Caki2 (cell line): ENCODE measurements around the gene CHKA. TPM values are rescaled to one million over a fixed set of nuclear protein-coding genes. Genes with fewer than 3 reads are reported as not detected.

Source experiments
- DNase-seq: peaks from one replicate; pipeline ENCODE4 v3.0.0-alpha.2; 2015; ENCODE audit warnings: low read depth
- in situ Hi-C: cut with HindIII; loops from 2 replicates; pipeline ENCODE4 v1.10.0; 2016; ENCODE audit warnings: low sequenced_read_pairs, low pct_unique_long_range_greater_than_20kb, mixed read lengths
- total RNA-seq: library from RNA; depleted of rRNA; stranded (reverse); fragments of >200 nt; shearing (Covaris generic); gene quantifications from 2 replicates; pipeline ENCODE4 v1.2.3, GENCODE V29; 2014; ENCODE audit warnings: low replicate concordance

Gene CHKA
- total RNA-seq, 1 experiment from 2014 or later = 24.0 TPM

GRCh38 chr11:68053981-68054812 is 67.0 kb downstream of the CHKA start:
- in situ Hi-C loops = no loop called here
- no peak for DNase-seq

- no peak for DNase-seq
- in situ Hi-C loops = no loop called here
Measured at GRCh38 chr11:68053117-68053516, 68.1 kb downstream of the CHKA start.

- DNase-seq = no peak
- in situ Hi-C loops = no loop called here
Measured at GRCh38 chr11:68052137-68052873, 68.9 kb downstream of the CHKA start.

GRCh38 chr11:68051191-68052136 is 69.7 kb downstream of the CHKA start:
- in situ Hi-C loops = no loop called here

GRCh38 chr11:68050371-68050841 is 70.8 kb downstream of the CHKA start:
- in situ Hi-C loops = no loop called here
- no peak for DNase-seq

More at GRCh38 chr11:68051191-68052136, 69.7 kb downstream of the CHKA start:
- DNase-seq = no peak

GRCh38 chr11:68049509-68050370 is 71.4 kb downstream of the CHKA start:
- in situ Hi-C loops = no loop called here
- no peak for DNase-seq

GRCh38 chr11:68048681-68049508 is 72.3 kb downstream of the CHKA start:
- no peak for DNase-seq
- in situ Hi-C loops = no loop called here

GRCh38 chr11:68047437-68048290 is 73.5 kb downstream of the CHKA start:
- in situ Hi-C loops = no loop called here
- no peak for DNase-seq

- DNase-seq = no peak
- in situ Hi-C loops = no loop called here
Measured at GRCh38 chr11:68044898-68045351, 76.3 kb downstream of the CHKA start.

GRCh38 chr11:68044145-68044813 is 76.9 kb downstream of the CHKA start:
- DNase-seq = no peak
- in situ Hi-C loops = no loop called here

GRCh38 chr11:68043349-68044144 is 77.6 kb downstream of the CHKA start:
- in situ Hi-C loops = no loop called here
- no peak for DNase-seq

GRCh38 chr11:68043029-68043348 is 78.2 kb downstream of the CHKA start:
- DNase-seq = no peak
- in situ Hi-C loops = no loop called here

GRCh38 chr11:68042219-68043028 is 78.8 kb downstream of the CHKA start:
- in situ Hi-C loops = no loop called here

GRCh38 chr11:68041617-68042218 is 79.5 kb downstream of the CHKA start:
- in situ Hi-C loops = no loop called here
- no peak for DNase-seq

More at GRCh38 chr11:68042219-68043028, 78.8 kb downstream of the CHKA start:
- no peak for DNase-seq
